Right renal pelvis (tissue), 4 donors: ENCODE measurements around the gene TMEM242. TPM values are rescaled to one million over a fixed set of nuclear protein-coding genes. Genes with fewer than 3 reads are reported as not detected.

Experiments
- DNase-seq, 4 donors: peaks; one replicate each; pipeline ENCODE4 v3.0.0-alpha.2; 2013; ENCODE audit warnings: low read depth in 4 of 4, low spot score in 3 of 4, missing footprints in 1 of 4
- polyA plus RNA-seq, 4 donors: library from polyadenylated mRNA; unstranded; fragments of 120-200 nt; gene quantifications; one replicate each; pipeline ENCODE4 v1.2.1, GENCODE V29; 2013; ENCODE audit not compliant: insufficient read length in 4 of 4

Gene TMEM242
- polyA plus RNA-seq, 4 donors = 13.9 to 14.6 (median 14.2) TPM

DNA sequence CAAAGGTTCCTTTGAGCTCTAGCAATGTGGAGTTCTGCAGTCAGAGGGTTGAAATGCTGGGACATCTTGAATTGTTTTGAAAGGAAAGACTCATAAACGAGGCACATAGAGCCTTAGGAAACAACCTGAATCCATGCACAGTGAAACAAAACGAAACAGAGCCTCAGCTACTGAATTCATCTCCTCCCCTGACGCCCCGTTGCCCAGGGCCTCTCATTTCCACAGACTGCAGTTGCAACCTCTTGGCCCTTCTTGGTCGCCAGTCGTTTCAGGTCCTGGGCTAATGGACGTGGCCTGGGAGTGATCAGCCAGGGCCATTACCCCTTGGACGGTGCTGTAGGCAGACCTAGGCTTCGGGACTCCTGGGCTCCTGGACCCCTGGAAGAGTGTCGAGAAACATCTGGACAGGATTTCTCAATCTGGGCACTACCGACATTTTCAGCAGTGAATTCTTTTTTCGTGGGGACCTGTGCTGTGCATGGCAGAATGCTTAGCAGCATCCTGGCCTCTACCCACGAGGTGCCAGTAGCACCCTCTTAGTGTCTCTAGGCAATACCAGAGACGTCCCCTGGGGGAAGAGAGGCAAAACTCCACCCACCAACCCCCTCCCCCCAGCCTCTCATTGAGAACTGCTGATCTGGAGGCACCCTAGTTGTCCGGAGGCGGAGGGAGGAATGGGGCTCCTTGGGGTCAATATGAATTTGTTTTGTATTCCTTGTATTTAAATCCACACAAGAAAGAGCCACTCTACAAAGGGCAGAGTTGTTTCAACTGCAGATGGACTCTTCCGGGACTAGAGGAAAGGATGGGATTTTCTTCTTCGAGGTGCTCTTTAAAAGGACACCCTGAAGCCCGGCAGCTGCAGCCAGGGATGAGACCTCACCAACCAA, 50.2 kb downstream of the TMEM242 start:
- DNase-seq = no peak

DNA sequence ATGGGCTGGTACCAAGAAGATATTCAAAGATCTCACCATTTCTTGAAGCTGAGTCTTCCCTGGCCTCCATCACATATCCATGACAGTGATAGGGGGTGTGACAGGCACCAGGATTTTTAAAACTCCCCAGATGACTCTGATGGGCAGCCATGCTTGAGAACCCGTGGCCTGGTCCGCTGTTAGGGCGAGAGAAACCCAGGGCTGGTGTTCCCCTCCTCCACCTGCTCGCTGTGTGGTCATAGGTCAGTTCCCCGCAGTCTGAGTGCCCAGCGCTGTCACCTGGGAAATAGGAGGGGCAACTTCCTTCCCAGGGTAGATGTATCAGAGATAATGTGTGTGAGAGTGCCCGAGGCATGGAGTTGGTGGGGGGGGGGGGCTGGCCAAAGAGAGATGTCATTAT, 50.9 kb downstream of the TMEM242 start:
- no peak for DNase-seq

DNA sequence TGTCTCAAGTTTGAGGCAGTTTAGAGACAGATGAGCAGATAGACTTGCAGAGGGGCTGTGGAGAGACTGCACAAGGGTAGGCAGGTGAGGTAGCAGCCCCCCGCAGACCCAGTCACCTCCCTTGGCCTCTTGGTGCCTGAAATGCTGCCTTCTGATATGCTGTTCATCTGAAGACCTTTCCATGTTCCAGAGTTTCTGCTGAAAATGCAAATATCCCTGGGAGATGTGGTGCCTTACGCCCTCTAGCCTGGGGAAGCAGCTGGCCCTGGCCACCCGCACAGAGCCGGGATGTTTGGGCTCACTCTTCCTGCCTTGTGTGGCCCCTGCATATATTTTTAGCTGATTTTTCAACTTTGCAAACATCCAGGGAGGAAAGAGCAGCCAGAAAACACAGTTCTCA, 51.4 kb downstream of the TMEM242 start:
- DNase-seq = no peak

DNA sequence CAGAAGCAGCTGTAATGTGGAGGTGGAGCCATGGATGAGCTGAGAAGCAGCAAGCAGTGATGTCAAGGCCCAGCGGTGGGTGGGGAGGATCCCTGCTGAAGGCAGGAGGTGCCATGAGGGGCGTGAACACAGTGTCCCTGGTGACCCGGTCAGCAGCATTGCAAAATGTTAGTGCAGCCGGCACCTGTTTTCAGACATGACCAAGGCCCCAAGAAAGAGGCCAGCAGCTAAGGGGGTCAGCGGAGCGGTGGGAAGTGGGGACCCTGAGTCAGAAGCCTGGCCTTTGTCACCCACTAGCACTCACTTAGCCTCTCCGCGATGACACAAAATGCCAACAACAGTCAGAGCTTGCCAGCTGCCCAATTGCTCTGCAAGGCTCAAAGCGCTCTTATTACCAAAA, 51.9 kb downstream of the TMEM242 start:
- DNase-seq = no peak

DNA sequence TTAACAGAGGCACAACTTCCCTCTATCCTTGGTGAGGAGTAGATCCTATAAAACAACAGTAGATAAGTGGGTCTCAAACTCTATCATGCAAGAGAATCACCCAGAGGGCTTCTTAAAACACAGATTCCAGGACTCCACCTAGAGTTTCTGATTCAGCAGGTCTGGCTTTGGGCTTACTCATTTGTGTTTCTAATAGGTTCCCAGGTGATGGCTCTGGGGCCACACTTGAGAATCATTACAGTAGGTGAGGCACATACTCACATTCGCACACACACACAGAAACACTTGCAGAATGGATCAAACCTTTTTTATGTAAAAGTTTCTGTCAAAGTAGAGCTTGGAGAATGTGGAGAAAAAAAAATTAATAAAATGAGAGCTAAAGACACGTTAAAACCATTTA, 52.4 kb downstream of the TMEM242 start:
- DNase-seq = no peak

DNA sequence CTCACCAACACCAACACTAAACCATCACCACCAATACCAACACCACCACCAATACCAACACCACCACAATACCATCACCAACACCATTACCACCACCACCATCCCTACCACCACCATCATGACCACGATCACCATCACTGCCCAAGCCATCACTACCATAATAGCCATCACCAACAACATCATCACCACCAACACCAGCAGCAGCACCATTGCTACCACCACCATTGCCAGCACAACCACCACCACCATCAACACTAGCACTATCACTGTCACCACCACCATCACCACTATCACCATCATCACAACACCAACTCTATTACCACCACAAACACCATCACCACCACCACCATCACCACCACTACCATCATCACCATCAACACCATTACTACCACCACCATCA, 53.0 kb downstream of the TMEM242 start:
- DNase-seq = no peak

DNA sequence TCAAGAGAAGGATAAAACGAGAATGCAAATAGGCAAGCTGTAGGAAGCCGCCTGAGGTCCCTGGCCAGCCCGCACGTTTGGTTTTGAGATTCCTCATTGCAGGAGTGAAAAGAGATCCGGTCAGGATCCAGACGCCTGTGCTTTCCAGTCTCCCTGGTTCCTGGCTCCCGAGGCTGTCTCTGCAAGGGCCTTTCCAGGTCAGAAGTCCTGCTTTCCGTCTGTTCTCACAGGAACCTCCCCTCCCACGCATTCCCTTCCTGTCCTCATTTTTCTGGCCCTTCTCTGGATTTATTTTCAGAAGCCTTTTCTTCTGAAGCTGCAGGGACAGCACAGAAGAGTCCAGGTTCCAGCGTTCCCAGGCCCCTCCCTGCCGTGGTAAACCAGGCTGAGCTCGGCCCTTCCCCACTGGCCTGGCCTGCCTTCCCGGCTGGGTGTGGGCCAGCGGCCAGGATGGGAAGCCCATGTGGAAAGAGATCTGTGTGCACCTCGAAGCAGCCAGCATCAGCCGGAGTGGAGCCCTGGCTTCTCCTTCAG, 54.0 kb downstream of the TMEM242 start:
- DNase-seq = peak in 3 of 4 donors; percentile 47 to 75 (median 69)

DNA sequence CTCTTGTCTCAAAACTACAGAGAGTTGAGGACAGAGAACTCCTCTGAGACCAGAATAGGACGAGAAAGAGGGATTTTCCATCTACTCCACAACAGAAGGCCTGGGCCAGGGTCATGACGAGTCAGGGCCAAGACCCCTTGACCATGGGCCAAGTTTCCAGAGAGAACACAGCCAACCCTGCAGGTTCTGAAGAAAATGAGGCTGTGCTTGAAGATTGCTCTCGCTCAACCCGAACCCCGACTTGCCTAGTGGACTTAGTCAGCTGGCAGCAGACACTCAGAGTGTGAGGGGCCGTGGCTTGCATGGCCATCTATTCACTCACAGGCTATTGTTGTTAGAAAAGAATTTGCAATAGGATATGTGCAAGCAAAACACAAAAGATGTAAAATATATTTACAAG, 54.5 kb downstream of the TMEM242 start:
- no peak for DNase-seq

DNA sequence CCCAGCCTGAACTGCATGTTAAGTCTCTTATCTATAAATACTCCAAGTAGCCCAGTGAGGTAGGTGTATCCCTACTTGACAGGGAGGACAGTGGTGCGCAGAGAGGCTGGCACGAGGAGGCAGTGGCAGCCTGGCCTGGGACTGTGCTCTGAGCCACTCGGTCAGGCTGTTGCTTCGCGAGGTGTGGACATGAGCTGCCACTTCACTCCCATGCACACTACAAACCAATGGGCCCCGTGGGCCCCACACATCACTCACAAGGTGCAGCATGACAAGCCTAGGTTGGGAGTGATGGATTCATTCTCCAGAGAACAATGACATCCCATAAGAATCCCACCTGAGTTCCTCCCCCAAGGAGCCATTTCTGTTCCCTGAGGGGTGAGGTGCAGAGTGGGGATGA, 54.9 kb downstream of the TMEM242 start:
- DNase-seq = no peak

DNA sequence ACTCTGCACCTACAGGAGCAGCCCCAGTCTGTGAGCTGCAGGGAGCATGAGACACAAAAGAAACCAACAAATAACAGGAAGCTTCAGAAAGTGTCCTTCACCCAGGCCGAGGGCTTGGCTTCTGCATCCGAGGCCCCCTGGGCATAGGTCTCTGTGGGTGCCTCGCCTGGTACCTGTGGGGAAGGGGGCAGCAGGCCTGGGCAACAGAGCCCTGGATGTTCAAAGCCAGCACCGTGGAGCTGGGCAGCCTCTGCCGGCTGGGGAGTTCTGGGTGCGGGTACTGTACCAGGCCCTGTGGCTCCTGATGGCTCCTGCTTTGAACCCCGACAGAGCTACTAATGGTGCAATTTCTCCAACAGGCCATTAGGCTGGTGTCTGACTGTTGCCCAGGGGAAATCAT, 55.7 kb downstream of the TMEM242 start:
- no peak for DNase-seq

DNA sequence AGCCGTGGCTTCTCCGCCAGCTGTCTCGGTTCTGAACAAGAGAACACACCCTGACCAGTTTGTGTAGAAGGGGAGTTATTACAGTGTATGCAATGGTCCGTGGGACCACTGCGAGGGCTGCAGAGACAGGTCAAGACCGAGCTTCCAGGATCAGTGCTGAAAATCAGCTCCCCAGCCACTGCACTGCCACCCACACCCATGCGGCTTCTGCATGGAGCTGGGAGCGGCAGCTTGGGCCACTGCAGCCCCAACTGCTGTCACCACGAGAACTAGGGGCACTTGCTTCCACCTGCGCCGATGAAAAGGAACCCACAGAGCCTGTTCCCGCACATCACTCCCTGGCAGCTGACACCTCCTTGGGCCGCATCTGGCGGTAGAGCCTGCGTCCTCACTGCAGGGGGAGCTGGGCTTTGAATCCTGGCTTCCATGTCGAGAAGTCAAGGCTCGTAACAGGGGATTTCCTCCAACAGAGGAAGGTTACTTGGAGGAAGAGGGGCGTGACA, 56.2 kb downstream of the TMEM242 start:
- no peak for DNase-seq

DNA sequence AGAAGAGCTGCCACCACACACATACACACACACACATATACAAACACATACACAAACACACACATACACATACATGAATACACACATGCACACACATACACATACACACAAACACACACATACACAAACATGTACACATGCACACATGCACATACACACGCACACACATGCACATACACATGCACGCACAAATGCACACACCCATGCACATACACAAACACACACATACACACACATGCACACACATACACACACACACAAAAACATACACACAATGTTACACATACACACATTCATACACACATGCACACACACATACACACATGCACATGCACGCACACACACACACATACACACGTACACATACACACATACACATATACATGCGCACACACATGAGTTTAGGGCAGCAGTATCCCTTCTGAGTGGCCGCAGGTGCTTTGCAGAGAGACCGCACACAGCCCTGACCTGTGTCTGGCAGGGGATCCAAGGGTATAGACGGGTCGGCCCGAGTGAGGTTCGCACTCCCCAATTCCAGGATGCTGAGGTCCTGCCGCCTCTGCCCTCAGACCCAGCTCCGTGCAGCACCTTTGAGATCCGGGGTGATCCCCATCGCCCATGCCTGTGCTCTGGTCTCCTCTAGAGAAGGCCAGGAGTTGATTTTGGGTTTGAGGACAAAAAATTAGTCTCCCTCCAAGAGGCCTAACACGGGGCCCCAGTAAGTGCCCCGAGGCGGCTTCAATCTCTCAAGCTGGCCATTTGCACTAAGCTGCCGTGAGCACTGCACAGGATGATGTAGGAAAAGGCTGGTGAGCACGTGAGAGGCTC, 56.8 kb downstream of the TMEM242 start:
- DNase-seq = no peak

DNA sequence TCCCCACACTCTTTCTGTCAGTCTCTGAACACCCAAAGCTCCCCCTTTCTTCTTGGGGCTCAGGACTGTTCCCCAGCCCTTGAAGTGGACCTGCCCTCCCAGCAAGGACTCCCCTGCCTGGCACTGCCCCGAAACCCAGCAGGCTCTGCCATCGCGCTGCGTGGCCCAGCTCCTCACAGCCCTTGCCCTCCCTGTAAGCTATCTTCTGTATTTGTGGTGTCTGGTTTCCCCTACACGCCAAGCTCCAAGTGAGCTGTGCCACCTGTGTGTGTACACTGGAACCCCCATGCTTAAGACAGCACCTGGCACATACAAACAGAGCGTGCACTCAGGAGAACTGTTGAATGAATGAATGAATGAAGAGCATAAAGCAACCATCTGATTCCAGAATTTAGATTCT, 57.7 kb downstream of the TMEM242 start:
- DNase-seq = no peak

DNA sequence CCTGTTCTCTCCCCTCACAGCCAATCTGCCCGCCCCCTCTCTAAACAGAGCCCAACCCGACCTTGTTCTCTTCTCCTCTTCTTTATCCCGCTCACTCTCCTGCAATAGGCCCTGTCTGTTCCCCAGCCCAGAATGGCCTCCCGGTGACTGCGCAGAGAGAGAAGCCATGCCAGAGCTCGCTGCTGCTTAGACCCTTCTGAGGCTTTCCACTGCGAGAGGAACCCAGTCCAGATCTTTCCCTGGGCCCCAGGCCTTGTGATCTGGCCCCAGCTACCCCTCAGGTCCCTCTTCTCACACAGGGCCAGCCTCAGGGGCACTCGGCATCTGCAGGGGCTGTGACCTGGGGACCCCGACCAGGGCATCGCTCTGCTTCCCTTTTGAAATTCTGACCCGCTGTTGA, 58.1 kb downstream of the TMEM242 start:
- no peak for DNase-seq

DNA sequence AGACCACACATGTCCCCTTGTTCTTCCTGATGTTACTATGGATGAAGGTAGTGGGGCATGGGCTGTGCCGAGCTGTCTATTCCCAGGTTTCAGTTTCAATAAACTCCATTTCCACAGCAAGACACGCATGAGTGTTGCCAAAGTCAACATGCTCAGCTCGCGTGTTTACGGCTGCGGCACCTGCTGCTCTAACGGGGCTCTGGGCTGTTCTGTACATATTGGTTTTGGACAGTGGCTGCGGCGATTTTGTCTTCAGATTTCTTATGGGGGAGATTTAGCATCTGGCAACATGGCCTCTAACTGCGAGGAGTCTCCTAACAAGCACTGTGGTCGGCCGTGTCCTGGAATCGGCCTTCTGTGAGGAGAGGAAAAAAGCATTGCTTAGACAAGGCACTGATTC, 58.6 kb downstream of the TMEM242 start:
- no peak for DNase-seq

DNA sequence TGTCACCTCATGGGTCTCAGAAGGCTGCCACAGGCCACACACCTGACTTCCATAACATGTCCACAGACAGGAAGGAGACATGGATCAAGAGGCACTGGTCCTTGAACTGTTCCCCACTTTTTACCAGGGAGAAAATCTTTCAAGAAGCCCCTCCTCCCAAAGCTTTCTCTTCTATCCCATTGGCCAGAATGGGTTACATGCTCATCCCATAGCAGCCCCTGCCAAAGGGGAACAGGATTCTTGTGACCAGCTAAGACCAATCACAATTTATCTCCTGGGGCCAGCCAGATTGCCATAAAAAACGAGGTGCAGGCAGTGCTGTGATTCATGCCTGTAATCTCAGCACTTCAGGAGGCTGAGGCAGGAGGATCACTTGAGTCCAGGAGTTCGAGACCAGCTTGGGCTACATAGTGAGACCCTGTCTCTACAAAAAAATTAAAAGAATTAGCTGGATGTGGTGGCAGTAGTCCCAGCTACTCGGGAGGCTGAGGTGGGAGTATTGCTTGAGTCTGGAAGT, 59.4 kb downstream of the TMEM242 start:
- no peak for DNase-seq

DNA sequence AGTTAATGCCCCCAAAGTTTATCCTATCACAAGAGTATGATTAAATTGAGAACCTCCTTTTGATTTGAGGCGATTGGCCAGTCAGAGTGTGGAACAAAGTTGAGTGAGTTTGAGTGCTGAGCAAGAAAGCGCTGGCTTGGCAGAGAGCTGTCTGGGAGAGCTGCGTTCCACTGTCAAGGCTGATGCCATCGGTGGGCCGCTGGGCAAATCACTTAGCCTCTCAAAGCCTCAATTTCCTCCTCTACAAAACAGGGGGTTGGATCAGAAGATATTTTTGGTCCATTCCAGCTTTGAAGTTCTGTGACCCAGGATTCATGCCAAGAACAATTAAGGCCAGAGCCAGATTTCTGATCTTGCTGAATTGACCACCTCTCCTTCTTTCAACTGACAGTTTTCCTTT, 60.2 kb downstream of the TMEM242 start:
- no peak for DNase-seq

DNA sequence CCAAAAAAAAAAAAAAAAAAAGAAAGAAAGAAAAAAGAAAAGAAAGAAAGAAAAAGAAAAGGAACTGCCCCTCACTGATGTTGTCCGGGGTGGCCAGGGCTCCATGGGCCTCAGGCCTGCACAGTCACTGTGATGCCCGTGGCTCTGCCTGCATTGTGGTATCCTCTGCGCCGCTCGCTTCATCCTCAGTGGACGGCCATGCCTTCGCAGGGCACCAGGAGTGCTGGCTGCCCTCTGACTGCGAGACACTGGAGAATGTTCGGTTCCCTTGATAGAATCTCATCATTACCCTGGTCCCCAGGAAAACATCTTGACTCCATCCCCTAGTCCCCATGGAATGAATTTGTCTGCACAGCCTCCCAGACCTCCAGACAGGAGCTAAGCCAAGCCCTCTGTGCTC, 61.7 kb downstream of the TMEM242 start:
- no peak for DNase-seq

DNA sequence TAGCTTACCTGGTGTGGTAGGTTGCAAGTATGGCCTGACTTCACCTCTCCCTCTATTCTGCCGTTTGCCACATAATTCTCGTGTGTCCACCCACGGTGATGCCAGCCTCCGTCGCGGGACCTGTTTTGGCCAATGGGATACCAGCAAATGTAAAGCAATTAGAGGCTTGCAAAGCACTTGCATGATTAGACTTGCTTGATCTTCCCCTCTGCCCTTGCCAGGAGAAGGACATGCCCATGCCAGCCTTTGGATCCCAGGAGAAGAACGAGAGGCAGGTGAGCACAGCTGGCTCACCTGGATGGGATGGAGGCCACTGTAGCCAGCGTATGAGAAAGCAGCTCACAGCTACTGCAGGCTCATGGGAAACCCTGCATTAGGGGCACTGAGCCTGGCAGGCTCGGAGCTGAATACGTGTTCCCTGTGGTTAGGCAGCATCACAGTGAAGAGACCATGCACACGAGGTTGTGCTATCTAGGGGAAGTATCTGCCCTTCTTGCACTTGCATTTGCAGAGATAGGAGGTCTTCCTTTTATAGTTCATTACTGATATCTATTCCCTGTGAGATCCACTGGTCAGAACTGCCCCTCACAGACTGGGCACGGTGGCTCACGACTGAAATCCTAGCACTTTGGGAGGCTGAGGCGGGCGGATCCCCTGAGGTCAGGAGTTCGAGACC, 62.4 kb downstream of the TMEM242 start:
- DNase-seq = no peak

DNA sequence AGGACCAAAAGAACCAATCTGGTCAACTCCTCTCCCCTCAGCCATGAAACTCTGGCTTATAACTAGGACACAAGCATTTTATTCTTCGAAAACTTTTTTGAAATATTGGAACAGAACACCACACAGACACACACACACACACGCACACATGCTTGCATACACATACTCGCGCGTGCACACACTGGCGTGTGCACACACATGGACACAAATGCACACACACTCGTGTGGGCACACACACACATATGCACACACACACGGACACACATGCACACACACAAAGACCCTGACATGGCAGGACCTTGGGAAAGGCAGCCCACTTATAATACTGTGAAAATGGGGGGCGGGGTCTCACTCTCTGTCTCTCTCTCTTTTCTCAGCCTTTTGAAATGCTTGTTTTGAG, 63.9 kb downstream of the TMEM242 start:
- no peak for DNase-seq

DNA sequence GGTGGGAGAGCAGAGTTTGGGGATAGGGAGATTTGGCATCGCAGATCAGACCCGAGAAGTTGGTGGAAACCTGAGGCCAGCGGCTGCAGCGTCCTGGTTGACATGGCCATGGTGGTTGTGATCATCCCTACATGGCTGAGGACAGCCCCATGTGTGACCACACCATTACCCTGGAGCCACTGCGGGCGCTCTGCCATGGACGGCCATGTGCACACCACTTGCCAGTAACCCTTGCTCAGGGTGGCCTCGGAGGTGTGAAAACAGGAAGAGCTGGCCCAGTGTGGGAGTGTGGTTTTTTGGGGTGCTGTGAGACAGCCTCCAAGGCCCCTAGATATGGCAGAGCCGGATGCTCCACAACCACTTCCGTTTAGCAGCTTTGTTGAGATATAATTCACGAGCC, 64.4 kb downstream of the TMEM242 start:
- DNase-seq = no peak
